GM18907 (cell line): ENCODE results near the gene PHC2.

Experiments
- ATAC-seq: cut with Tn5 transposase; IDR thresholded peaks from one replicate; pipeline ENCODE4 v1.9.1; 2021; ENCODE audit warnings: mild to moderate bottlenecking, moderate library complexity; ENCODE audit not compliant: unreplicated experiment

Gene PHC2

GRCh38 chr1:33373606-33374005 is 57.3 kb downstream of the PHC2 start:
- no peak for ATAC-seq

GRCh38 chr1:33372677-33373076 is 58.2 kb downstream of the PHC2 start:
- no peak for ATAC-seq

- ATAC-seq: no peak
Observed at GRCh38 chr1:33372162-33372561, 58.7 kb downstream of the PHC2 start.

GRCh38 chr1:33371334-33371733 is 59.6 kb downstream of the PHC2 start:
- no peak for ATAC-seq

GRCh38 chr1:33370827-33371226 is 60.1 kb downstream of the PHC2 start:
- no peak for ATAC-seq

- no peak for ATAC-seq
Observed at GRCh38 chr1:33370301-33370700, 60.6 kb downstream of the PHC2 start.

GRCh38 chr1:33369764-33370163 is 61.1 kb downstream of the PHC2 start:
- ATAC-seq: no peak

- ATAC-seq: no peak
Observed at GRCh38 chr1:33369081-33369480, 61.8 kb downstream of the PHC2 start.

- no peak for ATAC-seq
Observed at GRCh38 chr1:33368431-33368830, 62.5 kb downstream of the PHC2 start.

- peak; percentile 79 for ATAC-seq
Observed at GRCh38 chr1:33367485-33368405, 63.1 kb downstream of the PHC2 start.

- no peak for ATAC-seq
Observed at GRCh38 chr1:33366762-33367484, 64.0 kb downstream of the PHC2 start.

- no peak for ATAC-seq
Observed at GRCh38 chr1:33365560-33365997, 65.3 kb downstream of the PHC2 start.

GRCh38 chr1:33364565-33364918 is 66.4 kb downstream of the PHC2 start:
- ATAC-seq: no peak

- ATAC-seq: no peak
Observed at GRCh38 chr1:33363470-33363861, 67.4 kb downstream of the PHC2 start.

GRCh38 chr1:33363021-33363420 is 67.9 kb downstream of the PHC2 start:
- no peak for ATAC-seq

- ATAC-seq: no peak
Observed at GRCh38 chr1:33361532-33362235, 69.2 kb downstream of the PHC2 start.

- ATAC-seq: no peak
Observed at GRCh38 chr1:33360367-33360766, 70.5 kb downstream of the PHC2 start.

GRCh38 chr1:33359931-33360330 is 71.0 kb downstream of the PHC2 start:
- no peak for ATAC-seq

GRCh38 chr1:33358795-33359503 is 71.9 kb downstream of the PHC2 start:
- ATAC-seq: no peak

- no peak for ATAC-seq
Observed at GRCh38 chr1:33358114-33358794, 72.6 kb downstream of the PHC2 start.
